Activated CD8-positive, alpha-beta memory T cell treated with anti-CD3 and anti-CD28 coated beads, Interleukin-2, amount 50 U/mL, for 24 hours (primary cell): Measurements from ENCODE around the gene HMGN4.

Experiments
- DNase-seq: peaks from one replicate; pipeline ENCODE4 v3.0.0-alpha.2; 2020; ENCODE audit errors: extremely low read depth

HMGN4 gene

GRCh38 chr6:26552205-26552604, 14.0 kb downstream of the HMGN4 start:
- no peak for DNase-seq

GRCh38 chr6:26552640-26553188, 14.5 kb downstream of the HMGN4 start:
- DNase-seq, result no peak

- DNase-seq, result peak; percentile 54
Measured at GRCh38 chr6:26553264-26553634, 15.1 kb downstream of the HMGN4 start.

GRCh38 chr6:26553635-26554446, 15.7 kb downstream of the HMGN4 start:
- DNase-seq, result peak; percentile 64

GRCh38 chr6:26554447-26554696, 16.2 kb downstream of the HMGN4 start:
- no peak for DNase-seq

GRCh38 chr6:26554697-26555504, 16.7 kb downstream of the HMGN4 start:
- DNase-seq, result peak; percentile 40

GRCh38 chr6:26555505-26556262, 17.5 kb downstream of the HMGN4 start:
- no peak for DNase-seq

GRCh38 chr6:26556263-26557070, 18.3 kb downstream of the HMGN4 start:
- no peak for DNase-seq

GRCh38 chr6:26561533-26562466, 23.6 kb downstream of the HMGN4 start:
- DNase-seq, result no peak

- DNase-seq, result no peak
Measured at GRCh38 chr6:26563488-26563887, 25.3 kb downstream of the HMGN4 start.

GRCh38 chr6:26568601-26569432, 30.7 kb downstream of the HMGN4 start:
- DNase-seq, result peak; percentile 99

- no peak for DNase-seq
Measured at GRCh38 chr6:26569433-26569764, 31.2 kb downstream of the HMGN4 start.

GRCh38 chr6:26570027-26570809, 32.1 kb downstream of the HMGN4 start:
- no peak for DNase-seq

- no peak for DNase-seq
Measured at GRCh38 chr6:26571592-26572296, 33.6 kb downstream of the HMGN4 start.

GRCh38 chr6:26575494-26575939, 37.4 kb downstream of the HMGN4 start:
- no peak for DNase-seq

GRCh38 chr6:26576407-26576843, 38.3 kb downstream of the HMGN4 start:
- DNase-seq, result no peak

GRCh38 chr6:26576929-26577719, 39.0 kb downstream of the HMGN4 start:
- DNase-seq, result peak; percentile 55
